Endodermal cell (in vitro differentiated cells): ENCODE data around the gene SP6. TPM values are rescaled to one million over a fixed set of nuclear protein-coding genes. Genes with fewer than 3 reads are reported as not detected.

Source experiments
- DNase-seq: peaks from one replicate; pipeline ENCODE4 v3.0.0-alpha.2; 2017
- H3K27ac ChIP-seq: 2 replicates; pipeline ENCODE4 v1.5.1; 2013; ENCODE audit warnings: mild to moderate bottlenecking, low read depth, low read length, moderate library complexity
- H3K27me3 ChIP-seq: 2 replicates; pipeline ENCODE4 v1.6.1; 2013; ENCODE audit warnings: mild to moderate bottlenecking, low read length, moderate library complexity; ENCODE audit not compliant: insufficient read depth, control insufficient read depth, poor library complexity, severe bottlenecking
- H3K36me3 ChIP-seq: 2 replicates; pipeline ENCODE4 v1.7.0; 2013; ENCODE audit warnings: mild to moderate bottlenecking, low read length, moderate library complexity; ENCODE audit not compliant: control insufficient read depth, insufficient read depth
- H3K4me1 ChIP-seq: one replicate; pipeline ENCODE4 v1.7.0; 2013; ENCODE audit warnings: low read length; ENCODE audit not compliant: control insufficient read depth, insufficient read depth
- H3K4me3 ChIP-seq: 2 replicates; pipeline ENCODE4 v1.5.1; 2013; ENCODE audit warnings: mild to moderate bottlenecking, low read length, moderate library complexity
- H3K9ac ChIP-seq: 2 replicates; pipeline ENCODE4 v1.6.1; 2013; ENCODE audit warnings: mild to moderate bottlenecking, low read length, moderate library complexity; ENCODE audit not compliant: poor library complexity, severe bottlenecking; ENCODE audit errors: extremely low read depth
- H3K9me3 ChIP-seq: 2 replicates; pipeline ENCODE4 v1.6.1; 2013; ENCODE audit warnings: mild to moderate bottlenecking, low read length, moderate library complexity; ENCODE audit not compliant: control insufficient read depth
- H3K27ac Mint-ChIP-seq: 2 replicates; pipeline ENCODE4 v1.8.0; 2020; ENCODE audit warnings: mixed read lengths
- H3K27me3 Mint-ChIP-seq: 2 replicates; pipeline ENCODE4 v1.8.0; 2021; ENCODE audit warnings: mild to moderate bottlenecking, mixed read lengths; ENCODE audit not compliant: insufficient read depth
- H3K36me3 Mint-ChIP-seq: 2 replicates; pipeline ENCODE4 v1.8.0; 2020; ENCODE audit warnings: low read depth, mixed read lengths
- H3K4me1 Mint-ChIP-seq: 2 replicates; pipeline ENCODE4 v1.8.0; 2020; ENCODE audit warnings: mixed read lengths
- H3K4me3 Mint-ChIP-seq: 2 replicates; pipeline ENCODE4 v1.8.0; 2020; ENCODE audit warnings: mild to moderate bottlenecking, moderate library complexity, mixed read lengths
- H3K9me3 Mint-ChIP-seq: 2 replicates; pipeline ENCODE4 v1.8.0; 2020; ENCODE audit warnings: mild to moderate bottlenecking, mixed read lengths
- CTCF ChIP-seq: fragments of 200-600 bp; sonication (generic); conservative IDR thresholded peaks from 2 replicates; pipeline ENCODE4 v1.5.0; 2021; ENCODE audit warnings: antibody characterized with exemption, mild to moderate bottlenecking
- WGBS, 2 experiments: methylation state at CpG; one replicate each; pipeline versions ENCODE4 v1.1.5 to v1.1.7; 2013; ENCODE audit warnings: missing lambda C conversion rate in 2 of 2, mixed read lengths in 1 of 2; ENCODE audit not compliant: insufficient coverage in 1 of 2, insufficient read length in 1 of 2; 5-methylcytosine and 5-hydroxymethylcytosine counted together
- total RNA-seq, 2 donors: library from RNA; stranded (reverse); fragmentation: NEBNext Ultra II Directional in 1 of 2; extraction: Animal tissue kit (Norgen Biotek cat#: 25700) in 1 of 2; gene quantifications; 2 replicates in 1 of 2; 3 replicates in 1 of 2; pipeline ENCODE4 v1.2.1, GENCODE V29; 2021

SP6 gene
- total RNA-seq, 2 donors from 2014 or later: 3.1 to 3.7 TPM

GRCh38 chr17:47850373-47850691 is 631 bp downstream of the SP6 start:
- H3K27me3 Mint-ChIP-seq: peaks cover 95% of the 10 kb centered on the region
- H3K27ac ChIP-seq: no peak overlapping the region
- no peak for TF ChIP-seq CTCF
- H3K9me3 Mint-ChIP-seq: no peaks in the 10 kb centered on the region
- H3K27me3 ChIP-seq: peaks cover 97% of the 10 kb centered on the region
- peaks cover 19% of the 10 kb centered on the region for H3K4me1 Mint-ChIP-seq
- no peaks in the 10 kb centered on the region for H3K36me3 ChIP-seq
- peak overlapping the region; percentile 75 for H3K4me3 ChIP-seq
- no peaks in the 10 kb centered on the region for H3K36me3 Mint-ChIP-seq
- H3K4me1 ChIP-seq: no peaks in the 10 kb centered on the region
- no peaks in the 10 kb centered on the region for H3K9me3 ChIP-seq
- DNase-seq: no peak
- H3K4me3 Mint-ChIP-seq: peak overlapping the region; percentile 69
- 22 to 31% methylated on average over 8 to 9 of the region's 9 CpGs for WGBS, 2 experiments
- no peak overlapping the region for H3K27ac Mint-ChIP-seq
- no peak overlapping the region for H3K9ac ChIP-seq

GRCh38 chr17:47848198-47848513 is 2.8 kb downstream of the SP6 start:
- Mint-ChIP-seq H3K4me3 (peak overlapping the region; percentile 43), H3K36me3 (no peaks in the 10 kb centered on the region), H3K4me1 (peaks cover 13% of the 10 kb centered on the region), H3K27me3 (peaks cover 89% of the 10 kb centered on the region), H3K9me3 (no peaks in the 10 kb centered on the region), H3K27ac (no peak overlapping the region)
- 40 to 53% methylated on average over 7 to 23 of the region's 23 CpGs for WGBS, 2 experiments
- no peak for DNase-seq
- H3K27me3 ChIP-seq: peaks cover 79% of the 10 kb centered on the region
- no peaks in the 10 kb centered on the region for H3K9me3 ChIP-seq
- H3K27ac ChIP-seq: no peak overlapping the region
- H3K4me1 ChIP-seq: peaks cover 7% of the 10 kb centered on the region
- no peak overlapping the region for H3K9ac ChIP-seq
- no peaks in the 10 kb centered on the region for H3K36me3 ChIP-seq
- no peak overlapping the region for H3K4me3 ChIP-seq
- TF ChIP-seq CTCF: no peak

GRCh38 chr17:47847341-47848197 is 3.4 kb downstream of the SP6 start:
- Mint-ChIP-seq H3K9me3 (no peaks in the 10 kb centered on the region), H3K4me1 (peaks cover 15% of the 10 kb centered on the region), H3K27me3 (peaks cover 83% of the 10 kb centered on the region), H3K27ac (no peak overlapping the region), H3K36me3 (no peaks in the 10 kb centered on the region), H3K4me3 (peak overlapping the region; percentile 43)
- Histone ChIP-seq H3K4me1 (peaks cover 7% of the 10 kb centered on the region), H3K36me3 (no peaks in the 10 kb centered on the region), H3K27ac (no peak overlapping the region), H3K4me3 (no peak overlapping the region), H3K9me3 (no peaks in the 10 kb centered on the region), H3K9ac (no peak overlapping the region), H3K27me3 (peaks cover 73% of the 10 kb centered on the region)
- peak; percentile 74 for TF ChIP-seq CTCF
- 31 to 32% methylated on average over 47 to 71 of the region's 71 CpGs for WGBS, 2 experiments
- peak; percentile 94 for DNase-seq
